ENCODE measurements around the gene SPANXN4.

SPANXN4 gene, protein sequence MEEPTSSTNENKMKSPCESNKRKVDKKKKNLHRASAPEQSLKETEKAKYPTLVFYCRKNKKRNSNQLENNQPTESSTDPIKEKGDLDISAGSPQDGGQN

GRCh38 chrX:143025628-143026027 lies at the start of gene SPANXN4:
TSS of gene SPANXN4 (plus strand) at chrX:143025928. CDS start at chrX:143026015, 87 bp downstream.
- DNase-seq = no peak

- no peak for DNase-seq
Observed at GRCh38 chrX:142977128-142977914, 48.4 kb upstream of the SPANXN4 start.

- no peak for DNase-seq
Observed at GRCh38 chrX:142978130-142978684, 47.5 kb upstream of the SPANXN4 start.

DNA sequence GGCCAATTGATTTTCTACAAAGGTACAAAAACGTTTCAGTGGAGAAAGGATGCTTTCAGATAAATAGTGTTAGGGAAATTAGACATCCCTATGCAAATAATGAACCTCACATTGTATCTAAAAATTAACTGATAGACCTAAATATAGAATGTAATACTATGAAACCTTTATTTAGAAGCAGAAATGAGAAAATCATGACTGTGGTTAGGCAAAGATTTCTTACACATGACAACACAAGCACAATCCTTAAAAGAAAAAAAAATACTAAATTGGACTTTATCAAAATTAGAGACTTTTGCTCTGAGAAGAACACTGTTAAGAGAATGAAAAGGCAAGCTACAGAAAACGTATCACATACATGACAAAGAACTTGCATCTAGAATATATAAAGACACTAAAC lies 43.0 kb upstream of the SPANXN4 start:
- DNase-seq = no peak

DNA sequence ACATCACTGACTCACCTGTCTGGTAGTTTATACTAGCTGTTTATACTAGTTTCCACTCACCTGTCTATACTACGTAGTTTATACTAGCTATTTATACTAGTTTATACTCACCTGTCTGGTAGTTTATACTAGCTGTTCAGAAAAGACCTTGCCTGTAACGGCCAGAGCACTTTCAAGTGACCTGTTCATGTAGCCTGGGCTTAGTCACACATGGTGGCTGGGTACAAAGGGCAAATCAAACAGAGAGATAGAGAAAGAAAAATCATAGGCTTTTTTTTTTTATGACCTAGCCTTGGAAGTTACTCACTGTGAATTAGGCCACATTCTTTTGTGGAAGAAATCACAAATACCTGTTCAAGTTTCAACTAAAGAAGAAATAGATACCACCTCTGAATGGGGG lies 30.7 kb upstream of the SPANXN4 start:
- DNase-seq = no peak

GRCh38 chrX:142998447-142999198 lies 27.1 kb upstream of the SPANXN4 start:
- DNase-seq = no peak

GRCh38 chrX:142999199-142999701 lies 26.5 kb upstream of the SPANXN4 start:
- no peak for DNase-seq

DNA sequence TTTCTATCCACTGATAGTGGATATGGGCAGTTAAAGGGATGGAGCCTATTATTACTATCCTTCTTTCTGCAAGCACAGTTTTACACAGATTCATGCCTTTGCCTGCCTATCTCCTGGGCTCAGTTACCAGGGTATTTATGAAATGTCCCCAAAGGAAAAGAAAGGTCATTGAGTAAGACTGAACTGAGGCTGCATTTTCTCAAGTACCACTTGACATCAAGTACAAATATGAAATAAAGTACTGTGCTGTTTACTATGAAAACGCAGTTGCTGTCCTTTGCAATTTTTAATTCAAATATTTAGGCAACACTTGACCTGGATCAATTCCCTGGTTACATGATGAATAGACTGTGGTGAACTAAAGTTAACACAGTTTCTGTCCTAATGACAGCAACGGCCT lies 23.5 kb upstream of the SPANXN4 start:
- DNase-seq = no peak

DNA sequence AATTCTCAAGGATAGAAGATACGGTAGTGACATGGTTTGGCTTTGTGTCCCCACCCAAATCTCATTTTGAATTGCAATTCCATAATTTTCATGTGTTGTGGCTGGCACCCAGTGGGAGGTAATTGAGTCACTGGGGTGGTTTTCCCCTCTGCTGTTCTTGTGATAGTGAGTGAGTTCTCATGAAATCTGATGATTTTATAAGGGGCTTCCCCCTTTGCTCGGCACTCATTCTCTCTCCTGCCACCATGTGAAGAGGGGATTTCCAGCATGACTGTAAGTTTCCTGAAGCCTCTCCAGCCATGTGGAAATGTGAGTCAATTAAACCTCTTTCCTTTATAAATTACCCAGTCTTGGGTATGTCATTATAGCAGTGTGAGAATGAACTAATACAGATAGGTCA lies 8.5 kb upstream of the SPANXN4 start:
- DNase-seq = no peak

DNA sequence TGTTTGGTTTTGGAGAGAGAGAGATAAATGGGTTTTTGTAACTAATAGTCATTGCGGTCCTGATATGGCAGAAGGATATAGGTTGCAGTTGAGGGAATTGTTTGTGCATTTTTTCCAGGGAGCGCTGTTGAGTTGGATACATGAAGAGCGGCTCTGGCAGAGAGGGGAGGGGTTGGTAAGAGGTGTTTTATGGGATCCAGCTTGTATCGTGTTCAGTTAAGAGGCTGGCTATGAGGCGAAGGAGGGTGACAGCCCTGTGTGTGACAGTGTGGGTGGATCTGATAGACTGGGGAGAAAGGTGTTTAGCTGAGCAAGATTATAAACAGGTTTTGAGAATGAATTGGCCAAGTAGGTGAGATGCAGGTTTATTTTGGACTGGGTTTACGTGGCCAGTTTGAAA lies 1.5 kb downstream of the SPANXN4 start:
- no peak for DNase-seq

GRCh38 chrX:143047511-143047910 lies 21.8 kb downstream of the SPANXN4 start:
- DNase-seq = no peak

GRCh38 chrX:143058120-143058519 lies 32.4 kb downstream of the SPANXN4 start:
- no peak for DNase-seq

DNA sequence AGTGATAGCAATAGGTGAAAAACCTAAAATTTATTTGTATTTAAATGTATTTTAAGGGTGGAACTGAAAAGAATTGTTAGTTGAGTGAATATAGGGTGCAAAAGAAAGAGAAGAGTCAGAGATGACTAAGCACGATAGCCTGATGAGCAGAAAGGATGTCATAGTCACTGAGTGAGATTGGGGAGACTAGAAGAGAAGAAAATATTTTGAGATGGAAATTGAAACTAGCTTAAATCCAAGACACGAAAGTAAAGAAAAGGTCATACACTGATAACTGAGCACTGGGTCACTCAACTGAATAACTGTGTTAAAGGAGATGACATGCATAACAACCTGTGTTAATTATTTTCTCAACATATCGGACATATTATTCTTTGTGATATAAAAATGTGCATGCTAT lies 55.5 kb downstream of the SPANXN4 start:
- DNase-seq = no peak

DNA sequence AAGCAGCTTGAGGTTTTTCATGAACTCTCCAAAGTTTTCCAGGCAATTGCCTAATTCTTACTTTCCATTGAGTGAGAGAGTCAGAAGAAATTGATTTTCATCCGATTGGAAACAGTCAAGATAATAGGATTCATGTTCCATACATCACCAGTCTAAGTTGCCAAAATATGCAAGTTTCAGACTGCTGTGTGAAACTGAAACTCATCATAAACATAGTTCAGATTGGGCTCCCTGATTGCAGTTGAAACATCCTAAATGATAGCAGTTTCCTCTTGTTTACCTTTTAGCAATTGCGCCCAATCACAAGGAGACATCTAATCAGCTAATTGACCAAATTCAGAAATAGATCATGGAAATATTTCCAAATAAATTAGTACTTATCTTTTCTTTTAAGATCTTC lies 56.8 kb downstream of the SPANXN4 start:
- no peak for DNase-seq

All from GOT3 (cell line).